SKM-1 (cell line): Measurements from ENCODE around the gene MATK.

Experiments
- DNase-seq: peaks from one replicate; lab custom pipeline; 2025; ENCODE audit not compliant: unreplicated experiment; lab: John Stamatoyannopoulos, UW

MATK gene

DNA sequence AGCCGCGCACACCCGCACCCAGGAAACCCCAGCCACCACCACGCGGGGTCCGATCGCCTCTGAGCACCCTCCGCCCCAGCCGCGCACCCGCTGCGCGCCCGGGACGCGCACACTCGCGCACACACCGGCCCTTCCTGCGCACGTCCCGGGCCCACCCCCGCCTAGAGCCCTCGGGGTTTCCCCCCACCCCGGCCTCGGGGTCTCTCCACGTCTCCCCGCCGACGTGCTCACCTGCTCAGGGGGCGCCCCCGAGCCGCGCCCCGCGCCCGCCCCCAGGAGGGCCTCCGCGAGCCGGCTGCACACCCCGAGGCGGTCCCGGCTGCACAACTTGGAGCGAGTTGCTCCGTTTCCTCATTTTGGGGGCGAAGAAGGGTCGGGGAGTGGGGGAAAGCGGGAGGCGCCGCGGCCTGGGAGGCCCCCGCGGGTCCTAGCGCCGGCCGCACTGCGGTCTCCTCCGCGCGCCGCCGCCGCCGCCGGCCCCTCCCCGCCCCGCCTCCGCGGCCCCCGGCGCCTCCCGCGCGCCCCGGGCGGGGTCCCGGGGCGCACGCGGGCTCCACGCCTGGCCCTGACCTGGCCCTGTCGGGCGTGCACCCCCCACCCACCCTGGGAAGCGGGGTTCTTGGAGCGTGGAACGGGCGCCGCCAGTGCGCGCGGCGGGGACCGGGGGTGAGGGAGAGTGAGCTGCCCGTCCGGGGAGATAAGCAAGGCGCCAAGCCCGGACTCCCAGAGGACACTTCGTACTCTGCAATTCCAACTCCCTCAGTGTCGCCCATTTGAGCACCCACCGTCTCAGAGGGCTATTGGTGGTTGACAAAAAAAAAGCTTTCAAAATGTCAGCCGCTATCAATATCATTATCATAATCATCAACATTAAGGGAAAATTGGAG, at the start of gene MATK:
MATK (minus strand) TSS at position 444 of the 887 bp plus-strand sequence. CDS start 1,246 bp downstream, outside the sequence.
- peak; percentile 36 for DNase-seq

- DNase-seq = no peak
These were observed 48.9 kb upstream of the MATK start for GRCh38 chr19:3835055-3835435.

- DNase-seq = no peak
These were observed 48.3 kb upstream of the MATK start for GRCh38 chr19:3834349-3835054.

GRCh38 chr19:3833578-3834348, 47.6 kb upstream of the MATK start:
- no peak for DNase-seq

GRCh38 chr19:3832001-3832400, 45.8 kb upstream of the MATK start:
- no peak for DNase-seq

- DNase-seq = no peak
These were observed 45.4 kb upstream of the MATK start for GRCh38 chr19:3831601-3832000.

DNA sequence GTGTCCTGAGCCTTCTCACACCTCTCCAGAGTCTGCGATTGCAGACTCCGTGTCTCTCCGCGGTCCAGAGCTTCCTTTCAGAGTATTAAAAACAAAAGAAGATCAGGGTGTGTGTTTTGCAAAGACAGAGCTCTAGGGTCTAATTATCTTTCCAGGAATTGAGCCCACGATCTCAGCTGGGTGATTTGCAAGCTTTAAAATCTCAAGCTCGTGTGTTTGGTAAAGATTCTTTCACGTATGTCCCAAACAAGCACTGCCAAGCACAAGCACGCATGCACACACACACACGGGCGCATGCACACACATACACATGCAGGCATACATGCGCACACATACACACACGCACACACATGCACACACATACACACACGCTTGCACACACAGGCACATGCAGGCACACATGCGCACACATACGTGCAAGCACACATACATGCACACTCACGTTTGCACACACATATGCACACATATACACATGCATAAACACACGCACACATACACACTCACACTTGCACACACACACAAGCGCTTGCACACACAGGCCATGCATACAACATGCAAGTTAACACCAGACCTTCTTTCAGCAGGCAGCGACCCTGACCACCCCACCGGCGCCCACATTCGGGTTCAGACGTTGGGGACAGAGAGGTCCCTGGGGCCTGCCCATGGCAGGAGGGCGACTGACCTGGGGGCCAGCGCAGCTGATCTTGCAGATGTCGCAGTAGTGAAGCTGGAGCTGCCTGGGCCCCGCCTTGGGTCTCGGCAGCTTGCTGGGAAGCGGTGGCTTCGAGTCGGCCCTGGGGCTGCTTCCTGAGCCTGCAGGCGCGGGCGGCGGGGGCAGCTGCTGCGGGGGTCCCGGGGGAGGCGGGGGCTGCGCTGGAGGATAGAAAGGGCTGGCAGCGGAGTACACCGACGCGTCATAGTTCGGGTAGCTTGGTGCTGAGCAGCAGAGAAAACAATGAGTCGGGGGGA, 44.7 kb upstream of the MATK start:
- DNase-seq = no peak

- DNase-seq = no peak
These were observed 41.1 kb upstream of the MATK start for GRCh38 chr19:3827306-3827705.

DNA sequence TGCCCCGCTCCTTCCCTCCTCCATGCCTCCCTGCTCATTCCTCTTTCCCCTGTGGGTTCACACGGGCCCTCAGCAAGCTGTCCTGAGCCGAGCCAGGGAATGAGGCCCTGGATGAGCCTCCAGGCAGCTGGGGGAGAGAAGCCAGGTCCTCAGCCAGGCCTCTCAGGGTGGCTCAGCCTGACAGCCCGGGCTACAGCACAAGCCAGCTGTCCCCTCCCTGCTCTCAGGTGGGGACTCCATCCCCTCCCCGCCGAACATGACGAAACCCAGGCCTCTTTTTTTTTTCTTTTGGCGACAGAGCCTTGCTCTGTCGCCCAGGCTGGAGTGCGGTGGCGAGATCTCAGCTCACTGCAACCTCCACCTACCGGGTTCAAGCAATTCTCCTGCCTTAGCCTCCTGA, 40.0 kb upstream of the MATK start:
- no peak for DNase-seq

- no peak for DNase-seq
These were observed 39.2 kb upstream of the MATK start for GRCh38 chr19:3825286-3825956.

- DNase-seq = no peak
These were observed 37.2 kb upstream of the MATK start for GRCh38 chr19:3823350-3823713.

GRCh38 chr19:3822683-3823349, 36.6 kb upstream of the MATK start:
- no peak for DNase-seq

GRCh38 chr19:3821857-3822364, 35.7 kb upstream of the MATK start:
- DNase-seq = peak; percentile 62

GRCh38 chr19:3821156-3821555, 35.0 kb upstream of the MATK start:
- no peak for DNase-seq

DNA sequence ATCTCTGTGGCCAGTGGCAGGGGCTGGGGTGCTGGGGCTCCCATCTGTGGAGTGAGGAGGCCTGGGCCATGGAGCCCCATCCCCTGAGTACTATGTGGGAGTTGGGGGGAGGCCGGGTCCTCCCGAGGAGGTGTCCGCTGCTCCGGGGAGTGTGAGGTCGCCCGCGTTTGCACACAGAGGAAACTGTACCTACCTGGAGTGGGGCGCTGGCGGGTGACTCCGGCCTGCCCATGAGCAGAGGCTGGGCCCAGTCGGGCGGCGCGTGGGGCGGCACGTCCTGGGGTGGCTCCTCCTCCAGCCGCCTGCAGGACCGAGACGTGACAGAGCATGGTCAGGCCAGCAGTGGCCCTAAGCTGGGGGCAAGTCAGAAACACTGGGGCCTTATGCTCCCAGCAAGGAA, 33.8 kb upstream of the MATK start:
- no peak for DNase-seq

DNA sequence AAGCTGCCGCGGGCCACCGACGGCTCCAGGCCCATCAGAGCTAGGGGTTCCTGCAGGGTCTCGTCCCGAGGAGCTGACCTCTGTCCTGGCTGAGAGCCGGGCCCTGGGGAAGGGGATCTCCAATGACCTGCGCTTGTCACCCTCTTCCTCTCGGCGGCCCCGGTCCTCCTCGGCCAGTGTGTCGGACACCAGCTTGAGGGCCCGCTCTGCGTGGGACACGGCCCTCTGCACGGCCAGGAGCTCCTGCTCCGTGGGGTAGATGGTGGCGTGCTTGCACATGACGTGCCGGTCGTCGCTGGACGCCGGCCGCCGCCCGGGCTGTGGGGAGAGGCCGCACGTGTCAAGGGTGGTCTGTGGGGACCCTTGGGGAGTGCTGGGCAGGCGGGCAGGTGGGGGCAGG, 32.7 kb upstream of the MATK start:
- no peak for DNase-seq

- DNase-seq = no peak
These were observed 32.3 kb upstream of the MATK start for GRCh38 chr19:3818466-3818865.

- no peak for DNase-seq
These were observed 31.6 kb upstream of the MATK start for GRCh38 chr19:3817761-3818160.

- DNase-seq = no peak
These were observed 30.5 kb upstream of the MATK start for GRCh38 chr19:3816566-3817218.
